Naive thymus-derived CD4-positive, alpha-beta T cell (primary cell): Measurements from ENCODE around the gene PRRX1. TPM values are rescaled to one million over a fixed set of nuclear protein-coding genes. Genes with fewer than 3 reads are reported as not detected.

Experiments used
- ATAC-seq: fragments of 150-1000 bp; cut with Tn5 transposase; 2 replicates; pipeline ENCODE4 v1.10.0; 2021; ENCODE audit warnings: mild to moderate bottlenecking, moderate library complexity
- CTCF ChIA-PET: fragments of 350-600 bp; sonication (Branson Sonifier 250); formaldehyde crosslinking; loops from one replicate; lab custom pipeline; 2021; ENCODE audit warnings: antibody characterized with exemption; lab: Charles Lee
- POLR2A ChIA-PET: fragments of 350-600 bp; sonication (Branson Sonifier 250); formaldehyde crosslinking; loops from one replicate; lab custom pipeline; 2021; ENCODE audit warnings: antibody characterized with exemption, inconsistent platforms; lab: Charles Lee
- DNase-seq, 9 donors: peaks; one replicate each; pipeline versions ENCODE4 v3.0.0 to v3.0.0-alpha.2; 2020 to 2022; ENCODE audit warnings: mixed read lengths in 1 of 9
- H3K27ac ChIP-seq: one replicate; pipeline ENCODE4 v1.7.0; 2013; ENCODE audit warnings: mild to moderate bottlenecking, low read depth, low read length, moderate library complexity
- H3K27me3 ChIP-seq, 2 donors: one replicate each; pipeline ENCODE4 v1.7.0; 2013; ENCODE audit warnings: low read length in 2 of 2, mild to moderate bottlenecking in 2 of 2, moderate library complexity in 2 of 2; ENCODE audit not compliant: control insufficient read depth in 2 of 2, insufficient read depth in 2 of 2
- H3K36me3 ChIP-seq, 3 experiments: 1 replicate in 2 of 3; 2 replicates in 1 of 3; pipeline ENCODE4 v1.7.0; 2013; ENCODE audit warnings: low read length in 3 of 3, mild to moderate bottlenecking in 3 of 3, moderate library complexity in 1 of 3; ENCODE audit not compliant: insufficient read depth in 3 of 3, control insufficient read depth in 2 of 3
- H3K4me1 ChIP-seq, 2 donors: one replicate each; pipeline ENCODE4 v1.7.0; 2013; ENCODE audit warnings: low read length in 2 of 2, mild to moderate bottlenecking in 2 of 2, moderate library complexity in 1 of 2; ENCODE audit not compliant: control insufficient read depth in 2 of 2, insufficient read depth in 2 of 2
- H3K4me3 ChIP-seq: 2 replicates; pipeline ENCODE4 v1.7.0; 2013; ENCODE audit warnings: mild to moderate bottlenecking, low read length
- H3K9me3 ChIP-seq, 3 experiments: 1 replicate in 2 of 3; 2 replicates in 1 of 3; pipeline ENCODE4 v1.7.0; 2013; ENCODE audit warnings: low read length in 3 of 3; ENCODE audit not compliant: control insufficient read depth in 2 of 3
- H3K27ac Mint-ChIP-seq, 9 donors: one replicate each; pipeline ENCODE4 v1.8.0; 2020 to 2022; ENCODE audit warnings: mixed read lengths in 9 of 9, mild to moderate bottlenecking in 8 of 9, moderate library complexity in 5 of 9, inconsistent platforms in 2 of 9
- H3K27me3 Mint-ChIP-seq, 5 donors: one replicate each; pipeline ENCODE4 v1.8.0; 2021 to 2022; ENCODE audit warnings: mixed read lengths in 5 of 5, mild to moderate bottlenecking in 1 of 5
- H3K36me3 Mint-ChIP-seq, 5 donors: one replicate each; pipeline ENCODE4 v1.8.0; 2020 to 2022; ENCODE audit warnings: mixed read lengths in 5 of 5, mild to moderate bottlenecking in 3 of 5, inconsistent platforms in 1 of 5
- H3K4me1 Mint-ChIP-seq, 7 donors: one replicate each; pipeline ENCODE4 v1.8.0; 2020 to 2022; ENCODE audit warnings: mixed read lengths in 7 of 7, mild to moderate bottlenecking in 3 of 7, inconsistent platforms in 1 of 7
- H3K4me3 Mint-ChIP-seq, 10 donors: one replicate each; pipeline ENCODE4 v1.8.0; 2020 to 2022; ENCODE audit warnings: mild to moderate bottlenecking in 10 of 10, mixed read lengths in 10 of 10, moderate library complexity in 6 of 10, inconsistent platforms in 2 of 10
- H3K9me3 Mint-ChIP-seq, 11 donors: one replicate each; pipeline ENCODE4 v1.8.0; 2020 to 2022; ENCODE audit warnings: mixed read lengths in 11 of 11, mild to moderate bottlenecking in 4 of 11, inconsistent platforms in 1 of 11, moderate library complexity in 1 of 11
- intact Hi-C, 2 donors: fragments of 100-400 bp; cut with micrococcal nuclease; formaldehyde crosslinking; loops; one replicate each; pipeline ENCODE4 v1.15.1; 2023
- polyA plus RNA-seq, 2 donors: library from polyadenylated mRNA; unstranded; fragments of 300-500 nt; fragmentation: Illumina TruSeq; gene quantifications; one replicate each; pipeline ENCODE4 v1.2.3, GENCODE V29; 2021
- total RNA-seq, 6 experiments: library from RNA in 5 of 6; stranded (reverse) in 5 of 6; gene quantifications; 1 replicate in 5 of 6; 2 replicates in 1 of 6; pipeline ENCODE4 v1.2.3 and lab custom pipeline; 2021 to 2026

The PRRX1 gene
- total and polyA plus RNA-seq, 7 experiments from 2014 or later = not detected

- H3K36me3 ChIP-seq = no peaks in the 10 kb centered on the region
- no peaks in the 10 kb centered on the region for H3K36me3 Mint-ChIP-seq
- H3K4me3 Mint-ChIP-seq = no peak overlapping the region
- H3K4me3 ChIP-seq = no peak overlapping the region
- H3K4me1 Mint-ChIP-seq = peaks cover 0 to 5% (median 0%) of the 10 kb centered on the region in 7 donors
- H3K9me3 ChIP-seq = no peaks in the 10 kb centered on the region
- DNase-seq (no peak), ATAC-seq (no peak)
- H3K4me1 ChIP-seq = no peaks in the 10 kb centered on the region
- POLR2A ChIA-PET = no interaction called here
- intact Hi-C loops = loop anchor here in 1 of 2 donors (5.0 to 10.0 kb wide), 2 partner anchors 240 to 627 kb away; partner anchors contain the start of gene FMO4
- H3K27ac Mint-ChIP-seq = no peak overlapping the region
- H3K27me3 ChIP-seq = no peaks in the 10 kb centered on the region
- peaks cover 15 to 54% (median 29%) of the 10 kb centered on the region in 5 donors for H3K27me3 Mint-ChIP-seq
- H3K9me3 Mint-ChIP-seq = no peaks in the 10 kb centered on the region
- no peak overlapping the region for H3K27ac ChIP-seq
- CTCF ChIA-PET = no interaction called here
Observed at GRCh38 chr1:170685166-170685565, 21.2 kb downstream of the PRRX1 start.

GRCh38 chr1:170686291-170686690, 22.4 kb downstream of the PRRX1 start:
- H3K36me3 ChIP-seq = no peaks in the 10 kb centered on the region
- no peaks in the 10 kb centered on the region for H3K9me3 ChIP-seq
- ChIA-PET POLR2A (no interaction called here), CTCF (interaction anchor here (0.7 kb wide), 1 partner anchor 467 kb away, joined by 6 read pairs; no protein-coding TSS in a partner anchor)
- intact Hi-C loops = loop anchor here in 1 of 2 donors (5.0 to 10.0 kb wide), 2 partner anchors 239 to 626 kb away; partner anchors contain the start of gene FMO4
- no peak overlapping the region for H3K4me3 ChIP-seq
- peaks cover 10 to 48% (median 28%) of the 10 kb centered on the region in 5 donors for H3K27me3 Mint-ChIP-seq
- H3K36me3 Mint-ChIP-seq = no peaks in the 10 kb centered on the region
- H3K4me1 Mint-ChIP-seq = peaks cover 0 to 5% (median 0%) of the 10 kb centered on the region in 7 donors
- ATAC-seq = no peak
- H3K4me1 ChIP-seq = no peaks in the 10 kb centered on the region
- H3K27ac Mint-ChIP-seq = no peak overlapping the region
- H3K27ac ChIP-seq = no peak overlapping the region
- H3K9me3 Mint-ChIP-seq = no peaks in the 10 kb centered on the region
- no peaks in the 10 kb centered on the region for H3K27me3 ChIP-seq
- H3K4me3 Mint-ChIP-seq = no peak overlapping the region
- no peak for DNase-seq

- Histone ChIP-seq H3K4me3 (no peak overlapping the region), H3K27ac (no peak overlapping the region), H3K4me1 (no peaks in the 10 kb centered on the region), H3K27me3 (no peaks in the 10 kb centered on the region), H3K9me3 (no peaks in the 10 kb centered on the region), H3K36me3 (no peaks in the 10 kb centered on the region)
- Mint-ChIP-seq H3K36me3 (no peaks in the 10 kb centered on the region), H3K9me3 (no peaks in the 10 kb centered on the region), H3K27ac (no peak overlapping the region), H3K4me3 (no peak overlapping the region), H3K4me1 (peaks cover 0 to 5% (median 0%) of the 10 kb centered on the region in 7 donors), H3K27me3 (peaks cover 14 to 47% (median 25%) of the 10 kb centered on the region in 5 donors)
- DNase-seq (no peak), ATAC-seq (no peak)
- ChIA-PET POLR2A (no interaction called here), CTCF (no interaction called here)
- intact Hi-C loops = loop anchor here in 1 of 2 donors (5.0 to 10.0 kb wide), 2 partner anchors 237 to 625 kb away; partner anchors contain the start of gene FMO4
Observed at GRCh38 chr1:170687621-170688020, 23.7 kb downstream of the PRRX1 start.

GRCh38 chr1:170691258-170691657, 27.3 kb downstream of the PRRX1 start:
- Histone ChIP-seq H3K36me3 (no peaks in the 10 kb centered on the region), H3K9me3 (no peaks in the 10 kb centered on the region), H3K4me3 (no peak overlapping the region), H3K27me3 (no peaks in the 10 kb centered on the region), H3K27ac (no peak overlapping the region), H3K4me1 (no peaks in the 10 kb centered on the region)
- ChIA-PET CTCF (no interaction called here), POLR2A (no interaction called here)
- no peak overlapping the region for H3K27ac Mint-ChIP-seq
- no peak overlapping the region for H3K4me3 Mint-ChIP-seq
- DNase-seq = no peak
- ATAC-seq = no peak
- H3K36me3 Mint-ChIP-seq = no peaks in the 10 kb centered on the region
- intact Hi-C loops = no loop called here
- H3K9me3 Mint-ChIP-seq = no peaks in the 10 kb centered on the region
- peaks cover 10 to 41% (median 36%) of the 10 kb centered on the region in 5 donors for H3K27me3 Mint-ChIP-seq
- H3K4me1 Mint-ChIP-seq = peaks cover 0 to 5% (median 0%) of the 10 kb centered on the region in 7 donors

GRCh38 chr1:170692866-170693575, 29.1 kb downstream of the PRRX1 start:
- peaks cover 3 to 37% (median 23%) of the 10 kb centered on the region in 5 donors for H3K27me3 Mint-ChIP-seq
- H3K4me1 Mint-ChIP-seq = peaks cover 0 to 5% (median 0%) of the 10 kb centered on the region in 7 donors
- intact Hi-C loops = no loop called here
- no peaks in the 10 kb centered on the region for H3K36me3 ChIP-seq
- no peaks in the 10 kb centered on the region for H3K27me3 ChIP-seq
- no peak overlapping the region for H3K27ac ChIP-seq
- CTCF ChIA-PET = interaction anchor here (1.0 kb wide), 1 partner anchor 619 kb away, joined by 3 read pairs; no protein-coding TSS in a partner anchor
- no peak overlapping the region for H3K4me3 ChIP-seq
- ATAC-seq (no peak), DNase-seq (no peak)
- no peak overlapping the region for H3K27ac Mint-ChIP-seq
- POLR2A ChIA-PET = no interaction called here
- H3K9me3 ChIP-seq = no peaks in the 10 kb centered on the region
- H3K9me3 Mint-ChIP-seq = no peaks in the 10 kb centered on the region
- H3K36me3 Mint-ChIP-seq = no peaks in the 10 kb centered on the region
- H3K4me3 Mint-ChIP-seq = no peak overlapping the region
- no peaks in the 10 kb centered on the region for H3K4me1 ChIP-seq

- H3K9me3 ChIP-seq = no peaks in the 10 kb centered on the region
- ATAC-seq = no peak
- Mint-ChIP-seq H3K27me3 (peaks cover 3 to 38% (median 26%) of the 10 kb centered on the region in 5 donors), H3K4me1 (peaks cover 0 to 3% (median 0%) of the 10 kb centered on the region in 7 donors), H3K4me3 (no peak overlapping the region), H3K36me3 (no peaks in the 10 kb centered on the region), H3K9me3 (no peaks in the 10 kb centered on the region), H3K27ac (no peak overlapping the region)
- no peaks in the 10 kb centered on the region for H3K36me3 ChIP-seq
- H3K27ac ChIP-seq = no peak overlapping the region
- CTCF ChIA-PET = no interaction called here
- intact Hi-C loops = no loop called here
- no peak overlapping the region for H3K4me3 ChIP-seq
- no peaks in the 10 kb centered on the region for H3K27me3 ChIP-seq
- no peak for DNase-seq
- no peaks in the 10 kb centered on the region for H3K4me1 ChIP-seq
- POLR2A ChIA-PET = no interaction called here
Observed at GRCh38 chr1:170694172-170694926, 30.4 kb downstream of the PRRX1 start.
